GM04504 (cell line): ENCODE data around the gene OR52E8.

Source experiments
- DNase-seq: peaks from one replicate; pipeline ENCODE4 v3.0.0-alpha.2; 2012; ENCODE audit warnings: low read depth

OR52E8 gene

GRCh38 chr11:5857590-5857989 is at the start of gene OR52E8:
Gene OR52E8, minus strand, starts transcription at chr11:5857690. Its CDS starts 0 bp downstream, at chr11:5857690.
- DNase-seq, result no peak

- no peak for DNase-seq
Observed at GRCh38 chr11:5899534-5899933, 42.0 kb upstream of the OR52E8 start.

- no peak for DNase-seq
Observed at GRCh38 chr11:5892908-5893307, 35.4 kb upstream of the OR52E8 start, which contains the start of gene OR52E5. Gene OR52E5, plus strand, starts transcription at chr11:5893208. Its CDS starts 7,569 bp downstream, at chr11:5900777.

GRCh38 chr11:5891216-5891800 is 33.8 kb upstream of the OR52E8 start:
- no peak for DNase-seq

- no peak for DNase-seq
Observed at GRCh38 chr11:5887661-5888060, 30.2 kb upstream of the OR52E8 start.

- DNase-seq, result no peak
Observed at GRCh38 chr11:5887172-5887571, 29.7 kb upstream of the OR52E8 start.

GRCh38 chr11:5881756-5882155 is 24.3 kb upstream of the OR52E8 start:
- DNase-seq, result no peak

GRCh38 chr11:5880329-5880728 is 22.8 kb upstream of the OR52E8 start, which contains the start of gene OR52E4:
Gene OR52E4, plus strand, starts transcription at chr11:5880629. Its CDS starts 3,664 bp downstream, at chr11:5884293.
- no peak for DNase-seq

GRCh38 chr11:5878564-5878963 is 21.1 kb upstream of the OR52E8 start:
- DNase-seq, result no peak

- DNase-seq, result no peak
Observed at GRCh38 chr11:5865826-5866225, 8.3 kb upstream of the OR52E8 start.

GRCh38 chr11:5851002-5851401 is 6.5 kb downstream of the OR52E8 start:
- no peak for DNase-seq

- DNase-seq, result no peak
Observed at GRCh38 chr11:5847711-5848110, 9.8 kb downstream of the OR52E8 start.

- DNase-seq, result no peak
Observed at GRCh38 chr11:5846701-5847100, 10.8 kb downstream of the OR52E8 start.

- DNase-seq, result no peak
Observed at GRCh38 chr11:5841797-5842196, 15.7 kb downstream of the OR52E8 start, which contains the start of gene OR52E6. Gene OR52E6, minus strand, starts transcription at chr11:5841897. Its CDS starts 0 bp downstream, at chr11:5841897.

- no peak for DNase-seq
Observed at GRCh38 chr11:5837695-5838094, 19.8 kb downstream of the OR52E8 start.

- no peak for DNase-seq
Observed at GRCh38 chr11:5833446-5833845, 24.0 kb downstream of the OR52E8 start.

- DNase-seq, result no peak
Observed at GRCh38 chr11:5831196-5831829, 26.2 kb downstream of the OR52E8 start.

GRCh38 chr11:5818245-5818886 is 39.1 kb downstream of the OR52E8 start:
- no peak for DNase-seq

GRCh38 chr11:5815534-5815933 is 42.0 kb downstream of the OR52E8 start:
- no peak for DNase-seq

- no peak for DNase-seq
Observed at GRCh38 chr11:5809905-5810795, 47.3 kb downstream of the OR52E8 start.

- no peak for DNase-seq
Observed at GRCh38 chr11:5809122-5809519, 48.4 kb downstream of the OR52E8 start.

- peak; percentile 46 for DNase-seq
Observed at GRCh38 chr11:5808500-5809121, 48.9 kb downstream of the OR52E8 start, which contains the start of gene OR52N2. Gene OR52N2, plus strand, starts transcription at chr11:5808924. Its CDS starts 11,412 bp downstream, at chr11:5820336.
